Neural progenitor cell (in vitro differentiated cells): ENCODE data around the gene MED27.

Experiments used
- EZH2 ChIP-seq: fragments of 200-600 bp; sonication (generic); IDR thresholded peaks from 2 replicates; pipeline ENCODE4 v1.6.1; 2017; ENCODE audit warnings: antibody characterized with exemption, mild to moderate bottlenecking, moderate library complexity
- EZH2phosphoT487 ChIP-seq: fragments of 200-600 bp; sonication (generic); IDR thresholded peaks from 2 replicates; pipeline ENCODE4 v1.6.1; 2017; ENCODE audit warnings: antibody characterized with exemption
- TF ChIP-seq, protein P1 (sequence below): fragments of 200-600 bp; sonication (generic); IDR thresholded peaks from 2 replicates; pipeline ENCODE4 v1.5.1; 2017; ENCODE audit warnings: antibody characterized with exemption, mild to moderate bottlenecking

DNA sequence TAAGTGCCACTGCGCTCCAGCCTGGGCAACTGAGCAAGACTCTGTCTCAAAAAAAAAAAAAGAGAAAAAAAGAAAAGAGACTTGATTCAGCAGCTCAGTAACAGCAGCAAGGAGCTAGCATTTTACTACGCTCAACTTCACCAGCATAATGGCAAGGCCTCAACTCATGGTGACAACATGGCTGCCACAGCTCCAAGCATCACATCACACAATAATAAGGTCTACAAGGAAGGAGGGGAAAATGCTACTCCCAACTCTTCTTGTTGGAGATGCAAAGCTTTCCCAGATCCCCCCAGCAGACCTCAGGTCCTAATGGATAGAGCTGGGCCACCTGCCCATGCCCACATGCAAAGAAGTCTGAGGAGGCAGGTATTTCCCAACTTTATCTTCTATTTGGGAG is 253.6 kb downstream of the MED27 start:
- TF ChIP-seq, protein P1, sequence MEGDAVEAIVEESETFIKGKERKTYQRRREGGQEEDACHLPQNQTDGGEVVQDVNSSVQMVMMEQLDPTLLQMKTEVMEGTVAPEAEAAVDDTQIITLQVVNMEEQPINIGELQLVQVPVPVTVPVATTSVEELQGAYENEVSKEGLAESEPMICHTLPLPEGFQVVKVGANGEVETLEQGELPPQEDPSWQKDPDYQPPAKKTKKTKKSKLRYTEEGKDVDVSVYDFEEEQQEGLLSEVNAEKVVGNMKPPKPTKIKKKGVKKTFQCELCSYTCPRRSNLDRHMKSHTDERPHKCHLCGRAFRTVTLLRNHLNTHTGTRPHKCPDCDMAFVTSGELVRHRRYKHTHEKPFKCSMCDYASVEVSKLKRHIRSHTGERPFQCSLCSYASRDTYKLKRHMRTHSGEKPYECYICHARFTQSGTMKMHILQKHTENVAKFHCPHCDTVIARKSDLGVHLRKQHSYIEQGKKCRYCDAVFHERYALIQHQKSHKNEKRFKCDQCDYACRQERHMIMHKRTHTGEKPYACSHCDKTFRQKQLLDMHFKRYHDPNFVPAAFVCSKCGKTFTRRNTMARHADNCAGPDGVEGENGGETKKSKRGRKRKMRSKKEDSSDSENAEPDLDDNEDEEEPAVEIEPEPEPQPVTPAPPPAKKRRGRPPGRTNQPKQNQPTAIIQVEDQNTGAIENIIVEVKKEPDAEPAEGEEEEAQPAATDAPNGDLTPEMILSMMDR: no peak
- TF ChIP-seq EZH2 (no peak), EZH2phosphoT487 (no peak)
